Calu3 (cell line): ENCODE measurements around the gene SGSM2. TPM values are rescaled to one million over a fixed set of nuclear protein-coding genes. Genes with fewer than 3 reads are reported as not detected.

Experiments
- BruUV-seq: library from RNA; stranded (reverse); fragments of 400-500 nt; replicated peaks from 2 replicates; lab custom pipeline; 2021; lab: Mats Ljungman, UMichigan
- CTCF ChIA-PET: fragments of 300-600 bp; sonication (Branson Sonifier 250); formaldehyde crosslinking; loops from one replicate; lab custom pipeline; 2022; ENCODE audit warnings: antibody characterized with exemption; lab: Charles Lee
- DNase-seq: peaks from one replicate; pipeline ENCODE4 v3.0.0; 2022
- H3K27ac Mint-ChIP-seq: one replicate; pipeline ENCODE4 v1.8.0; 2022; ENCODE audit warnings: mixed read lengths; ENCODE audit not compliant: unreplicated experiment
- H3K27me3 Mint-ChIP-seq: one replicate; pipeline ENCODE4 v1.8.0; 2022; ENCODE audit warnings: mixed read lengths; ENCODE audit not compliant: unreplicated experiment
- H3K36me3 Mint-ChIP-seq: one replicate; pipeline ENCODE4 v1.8.0; 2022; ENCODE audit warnings: mild to moderate bottlenecking, moderate library complexity, mixed read lengths; ENCODE audit not compliant: insufficient read depth, unreplicated experiment
- H3K4me1 Mint-ChIP-seq: one replicate; pipeline ENCODE4 v1.8.0; 2022; ENCODE audit warnings: mild to moderate bottlenecking, low read depth, mixed read lengths; ENCODE audit not compliant: unreplicated experiment
- H3K4me3 Mint-ChIP-seq: one replicate; pipeline ENCODE4 v1.8.0; 2022; ENCODE audit warnings: mild to moderate bottlenecking, low read depth, moderate library complexity, mixed read lengths; ENCODE audit not compliant: unreplicated experiment
- H3K9me3 Mint-ChIP-seq: one replicate; pipeline ENCODE4 v1.8.0; 2022; ENCODE audit warnings: low read depth, mixed read lengths; ENCODE audit not compliant: unreplicated experiment
- intact Hi-C: fragments of 100-400 bp; cut with micrococcal nuclease; formaldehyde crosslinking; loops from one replicate; pipeline ENCODE4 v1.10.0; 2022; ENCODE audit not compliant: unreplicated experiment
- total RNA-seq: library from RNA; stranded (reverse); gene quantifications from 2 replicates; pipeline ENCODE4 v1.2.3, GENCODE V29; 2022
- TF ChIP-seq, protein P1 (sequence below): fragments of 200-600 bp; IDR thresholded peaks from one replicate; pipeline ENCODE4 v1.8.0; 2022; ENCODE audit warnings: antibody characterized with exemption; ENCODE audit not compliant: unreplicated experiment

SGSM2 gene
- total RNA-seq, 1 experiment from 2014 or later: 54.9 TPM

GRCh38 chr17:2398182-2398581 is 60.9 kb downstream of the SGSM2 start:
- peak overlapping the region; percentile 94 for H3K4me3 Mint-ChIP-seq
- H3K4me1 Mint-ChIP-seq: peaks cover 17% of the 10 kb centered on the region
- no TSS peak for BruUV-seq
- TF ChIP-seq, protein P1, sequence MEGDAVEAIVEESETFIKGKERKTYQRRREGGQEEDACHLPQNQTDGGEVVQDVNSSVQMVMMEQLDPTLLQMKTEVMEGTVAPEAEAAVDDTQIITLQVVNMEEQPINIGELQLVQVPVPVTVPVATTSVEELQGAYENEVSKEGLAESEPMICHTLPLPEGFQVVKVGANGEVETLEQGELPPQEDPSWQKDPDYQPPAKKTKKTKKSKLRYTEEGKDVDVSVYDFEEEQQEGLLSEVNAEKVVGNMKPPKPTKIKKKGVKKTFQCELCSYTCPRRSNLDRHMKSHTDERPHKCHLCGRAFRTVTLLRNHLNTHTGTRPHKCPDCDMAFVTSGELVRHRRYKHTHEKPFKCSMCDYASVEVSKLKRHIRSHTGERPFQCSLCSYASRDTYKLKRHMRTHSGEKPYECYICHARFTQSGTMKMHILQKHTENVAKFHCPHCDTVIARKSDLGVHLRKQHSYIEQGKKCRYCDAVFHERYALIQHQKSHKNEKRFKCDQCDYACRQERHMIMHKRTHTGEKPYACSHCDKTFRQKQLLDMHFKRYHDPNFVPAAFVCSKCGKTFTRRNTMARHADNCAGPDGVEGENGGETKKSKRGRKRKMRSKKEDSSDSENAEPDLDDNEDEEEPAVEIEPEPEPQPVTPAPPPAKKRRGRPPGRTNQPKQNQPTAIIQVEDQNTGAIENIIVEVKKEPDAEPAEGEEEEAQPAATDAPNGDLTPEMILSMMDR: no peak
- DNase-seq: no peak
- H3K36me3 Mint-ChIP-seq: peaks cover 86% of the 10 kb centered on the region
- intact Hi-C loops: no loop called here
- H3K9me3 Mint-ChIP-seq: no peaks in the 10 kb centered on the region
- H3K27ac Mint-ChIP-seq: peak overlapping the region; percentile 57
- CTCF ChIA-PET: interaction anchor here (1.3 to 1.7 kb wide), 2 partner anchors 15 to 18 kb away, joined by 3 to 6 read pairs; no protein-coding TSS in a partner anchor
- no peaks in the 10 kb centered on the region for H3K27me3 Mint-ChIP-seq

DNA sequence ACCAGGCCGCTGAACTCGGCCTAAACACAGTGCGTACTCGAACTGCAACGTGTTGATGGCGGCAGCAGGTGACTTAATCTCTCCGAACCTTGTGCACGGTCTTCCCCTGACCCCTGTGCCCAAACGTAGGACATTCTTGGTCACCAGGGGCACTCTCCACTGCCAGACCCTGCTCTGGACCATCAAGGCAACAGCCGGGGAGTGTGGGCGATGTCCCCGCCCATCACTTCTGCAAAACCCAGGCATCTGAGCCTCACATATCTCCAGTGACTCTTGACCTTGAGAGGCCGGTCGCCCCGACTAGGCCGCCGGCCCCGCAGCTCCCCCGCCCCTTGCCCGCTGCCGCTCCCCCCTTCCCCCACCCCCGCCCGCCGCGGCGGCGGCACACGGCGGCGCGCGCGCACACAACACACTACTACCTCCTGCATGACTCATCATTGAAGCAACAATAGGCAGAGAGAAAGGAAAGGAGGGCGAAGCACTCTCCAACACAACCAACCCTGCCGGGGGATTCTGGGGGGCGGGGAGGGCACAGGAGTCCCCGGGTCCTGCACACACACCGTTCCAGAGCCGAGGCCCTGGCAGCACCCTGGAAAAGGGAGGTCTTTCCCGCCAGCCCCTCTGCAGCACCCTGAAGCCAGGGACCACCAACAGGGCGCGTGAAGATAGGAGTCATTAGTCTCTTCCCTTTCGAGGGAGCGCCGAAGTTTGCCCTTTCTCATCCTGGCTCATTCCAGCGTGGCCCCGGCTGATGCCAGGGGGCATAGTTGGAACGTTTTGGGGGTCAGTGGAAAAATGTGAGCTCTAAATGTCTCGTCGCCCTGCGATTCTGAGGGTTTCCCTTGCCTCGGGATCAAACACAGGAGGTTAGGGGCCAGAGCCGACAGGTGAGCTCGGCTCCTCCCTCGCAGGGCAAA is 61.6 kb downstream of the SGSM2 start:
- Mint-ChIP-seq H3K36me3 (peaks cover 86% of the 10 kb centered on the region), H3K27ac (peak overlapping the region; percentile 57), H3K9me3 (no peaks in the 10 kb centered on the region), H3K27me3 (no peaks in the 10 kb centered on the region), H3K4me1 (peaks cover 21% of the 10 kb centered on the region), H3K4me3 (peak overlapping the region; percentile 94)
- CTCF ChIA-PET: interaction anchor here (0.7 to 1.7 kb wide), 5 partner anchors 16 to 40 kb away, joined by 3 to 6 read pairs (median 4); no protein-coding TSS in a partner anchor
- no TSS peak for BruUV-seq
- intact Hi-C loops: no loop called here
- TF ChIP-seq, protein P1: no peak
- DNase-seq: peak; percentile 49

GRCh38 chr17:2399572-2400473 is 62.5 kb downstream of the SGSM2 start:
- peak; percentile 95 for DNase-seq
- CTCF ChIA-PET: interaction anchor here (0.7 to 1.1 kb wide), 3 partner anchors 16 to 41 kb away, joined by 3 to 6 read pairs (median 4); no protein-coding TSS in a partner anchor
- H3K9me3 Mint-ChIP-seq: no peaks in the 10 kb centered on the region
- no peaks in the 10 kb centered on the region for H3K27me3 Mint-ChIP-seq
- peak overlapping the region; percentile 94 for H3K4me3 Mint-ChIP-seq
- peaks cover 30% of the 10 kb centered on the region for H3K4me1 Mint-ChIP-seq
- H3K27ac Mint-ChIP-seq: peak overlapping the region; percentile 57
- H3K36me3 Mint-ChIP-seq: peaks cover 79% of the 10 kb centered on the region
- TF ChIP-seq, protein P1: no peak
- intact Hi-C loops: no loop called here
- TSS peak; percentile 43 for BruUV-seq

DNA sequence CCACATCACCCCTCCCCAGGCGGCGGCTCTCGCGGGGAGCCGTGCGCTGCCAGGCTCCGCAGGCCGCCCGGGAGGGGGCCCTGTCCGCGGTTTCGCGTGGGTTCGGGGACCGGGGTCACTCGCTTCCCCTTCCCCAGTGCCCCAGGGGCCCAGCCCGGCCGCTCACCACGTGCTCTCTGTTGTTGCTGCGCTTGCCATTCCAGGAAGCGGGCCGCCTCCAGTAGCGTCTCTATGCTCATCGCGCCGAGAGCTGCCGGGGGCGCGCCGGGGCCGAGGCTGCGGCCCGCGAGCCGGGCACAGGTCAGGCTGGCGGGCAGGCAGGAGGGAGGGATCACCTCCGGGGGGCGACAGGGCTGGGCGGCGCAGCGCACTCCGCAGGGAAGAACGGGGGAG is 63.2 kb downstream of the SGSM2 start:
- H3K27ac Mint-ChIP-seq: peak overlapping the region; percentile 57
- CTCF ChIA-PET: no interaction called here
- TSS peak; percentile 64 for BruUV-seq
- peak; percentile 45 for DNase-seq
- H3K4me3 Mint-ChIP-seq: peak overlapping the region; percentile 94
- H3K27me3 Mint-ChIP-seq: no peaks in the 10 kb centered on the region
- peaks cover 36% of the 10 kb centered on the region for H3K4me1 Mint-ChIP-seq
- intact Hi-C loops: no loop called here
- TF ChIP-seq, protein P1: no peak
- H3K36me3 Mint-ChIP-seq: peaks cover 79% of the 10 kb centered on the region
- no peaks in the 10 kb centered on the region for H3K9me3 Mint-ChIP-seq
